A673 (cell line): Measurements from ENCODE around the gene NMU. TPM values are rescaled to one million over a fixed set of nuclear protein-coding genes. Genes with fewer than 3 reads are reported as not detected.

Experiments
- BruUV-seq: library from RNA; stranded (reverse); fragments of 400-500 nt; replicated peaks from 2 replicates; lab custom pipeline; 2021; lab: Mats Ljungman, UMichigan
- CTCF ChIA-PET: fragments of 300-600 bp; sonication (Branson Sonifier 250); formaldehyde crosslinking; loops from one replicate; lab custom pipeline; 2022; ENCODE audit warnings: antibody characterized with exemption; lab: Charles Lee
- POLR2A ChIA-PET: fragments of 300-600 bp; sonication (Branson Sonifier 250); formaldehyde crosslinking; loops from one replicate; lab custom pipeline; 2022; ENCODE audit warnings: antibody characterized with exemption; ENCODE audit not compliant: low non-redundant PET; lab: Charles Lee
- DNase-seq: peaks from one replicate; pipeline ENCODE4 v3.0.0-alpha.2; 2015; ENCODE audit warnings: low spot score
- H3K27ac ChIP-seq: fragments of 200-600 bp; sonication (generic); 2 replicates; pipeline ENCODE4 v1.5.1; 2016; ENCODE audit warnings: mixed run types, low read depth, mild to moderate bottlenecking, mixed read lengths, antibody characterized with exemption, low read length; ENCODE audit not compliant: poor library complexity, severe bottlenecking
- H3K27me3 ChIP-seq: fragments of 200-600 bp; sonication (generic); replicated peaks from 2 replicates; pipeline ENCODE4 v1.6.1; 2017; ENCODE audit warnings: mixed run types, low read depth, mild to moderate bottlenecking, mixed read lengths, antibody characterized with exemption, low read length; ENCODE audit not compliant: insufficient read depth, poor library complexity
- H3K36me3 ChIP-seq: fragments of 200-600 bp; sonication (generic); 2 replicates; pipeline ENCODE4 v1.6.1; 2016; ENCODE audit warnings: mixed run types, mild to moderate bottlenecking, mixed read lengths, antibody characterized with exemption, low read length; ENCODE audit not compliant: insufficient read depth, poor library complexity, severe bottlenecking
- H3K4me1 ChIP-seq: fragments of 200-600 bp; sonication (generic); 2 replicates; pipeline ENCODE4 v1.6.1; 2017; ENCODE audit warnings: mixed run types, mild to moderate bottlenecking, mixed read lengths, antibody characterized with exemption, low read length; ENCODE audit not compliant: insufficient read depth, poor library complexity, severe bottlenecking
- H3K4me3 ChIP-seq: fragments of 200-600 bp; sonication (generic); 2 replicates; pipeline ENCODE4 v1.5.1; 2016; ENCODE audit warnings: low read depth, mixed run types, mild to moderate bottlenecking, mixed read lengths, low read length; ENCODE audit not compliant: poor library complexity, severe bottlenecking
- H3K9me3 ChIP-seq: fragments of 200-600 bp; sonication (generic); 2 replicates; pipeline ENCODE4 v1.6.1; 2016; ENCODE audit warnings: mixed run types, low read depth, mild to moderate bottlenecking, mixed read lengths, antibody characterized with exemption, low read length; ENCODE audit not compliant: poor library complexity, severe bottlenecking
- CTCF ChIP-seq: fragments of 300-800, 200-600 bp; sonication (generic); conservative IDR thresholded peaks from 2 replicates; pipeline ENCODE4 v1.5.1; 2017; ENCODE audit warnings: low read depth, mild to moderate bottlenecking, antibody characterized with exemption, low read length, moderate library complexity, mixed read lengths
- EZH2 ChIP-seq: fragments of 200-600 bp; sonication (generic); IDR thresholded peaks from 2 replicates; pipeline ENCODE4 v1.6.1; 2017; ENCODE audit warnings: borderline replicate concordance, low read depth, mild to moderate bottlenecking, mixed read lengths, antibody characterized with exemption, low read length; ENCODE audit not compliant: poor library complexity, severe bottlenecking
- intact Hi-C: fragments of 100-400 bp; cut with micrococcal nuclease; formaldehyde crosslinking; loops from one replicate; pipeline ENCODE4 v1.10.0; 2022; ENCODE audit not compliant: unreplicated experiment
- total RNA-seq: library from RNA; stranded (reverse); gene quantifications from 2 replicates; pipeline ENCODE4 v1.2.3, GENCODE V29; 2021

Gene NMU
- total RNA-seq, 1 experiment from 2014 or later: not detected

GRCh38 chr4:55578341-55579010, 57.6 kb downstream of the NMU start:
- Histone ChIP-seq H3K4me1 (no peaks in the 10 kb centered on the region), H3K4me3 (no peak overlapping the region), H3K36me3 (no peaks in the 10 kb centered on the region), H3K27ac (no peak overlapping the region), H3K27me3 (no peaks in the 10 kb centered on the region), H3K9me3 (no peaks in the 10 kb centered on the region)
- no peak for TF ChIP-seq EZH2
- TF ChIP-seq CTCF: no peak
- intact Hi-C loops: no loop called here
- POLR2A ChIA-PET: no interaction called here
- CTCF ChIA-PET: no interaction called here
- DNase-seq: no peak
- no TSS peak for BruUV-seq

- BruUV-seq: no TSS peak
- H3K27ac ChIP-seq: no peak overlapping the region
- ChIA-PET CTCF (no interaction called here), POLR2A (no interaction called here)
- intact Hi-C loops: no loop called here
- no peaks in the 10 kb centered on the region for H3K9me3 ChIP-seq
- H3K4me3 ChIP-seq: no peak overlapping the region
- no peaks in the 10 kb centered on the region for H3K27me3 ChIP-seq
- DNase-seq: no peak
- no peaks in the 10 kb centered on the region for H3K4me1 ChIP-seq
- H3K36me3 ChIP-seq: no peaks in the 10 kb centered on the region
- TF ChIP-seq EZH2 (no peak), CTCF (no peak)
Measured at GRCh38 chr4:55575513-55575912, 60.6 kb downstream of the NMU start.

GRCh38 chr4:55574252-55574651, 61.8 kb downstream of the NMU start:
- H3K9me3 ChIP-seq: no peaks in the 10 kb centered on the region
- no peaks in the 10 kb centered on the region for H3K4me1 ChIP-seq
- BruUV-seq: no TSS peak
- ChIA-PET POLR2A (no interaction called here), CTCF (no interaction called here)
- H3K27me3 ChIP-seq: no peaks in the 10 kb centered on the region
- no peak overlapping the region for H3K27ac ChIP-seq
- H3K4me3 ChIP-seq: no peak overlapping the region
- TF ChIP-seq CTCF: no peak
- no peak for TF ChIP-seq EZH2
- DNase-seq: no peak
- no peaks in the 10 kb centered on the region for H3K36me3 ChIP-seq
- intact Hi-C loops: no loop called here
